Karpas-422 (cell line): ENCODE results near the gene RAD51B. TPM values are rescaled to one million over a fixed set of nuclear protein-coding genes. Genes with fewer than 3 reads are reported as not detected.
"Not testable (repeated sequence)": the region's sequence is repeated elsewhere in the genome, so short reads cannot be mapped to it uniquely, and the experiment has no call there.

Source experiments
- DNase-seq: peaks from one replicate; pipeline ENCODE4 v3.0.0-alpha.2; 2015
- H2AFZ ChIP-seq: fragments of 200-600 bp; sonication (generic); 2 replicates; pipeline ENCODE4 v1.6.1; 2014; ENCODE audit warnings: antibody characterized with exemption, low read length, mixed read lengths
- H3K27ac ChIP-seq: fragments of 200-600 bp; sonication (generic); 2 replicates; pipeline ENCODE4 v1.5.1; 2014; ENCODE audit warnings: mild to moderate bottlenecking, low read length, moderate library complexity
- H3K27me3 ChIP-seq: fragments of 200-600 bp; sonication (generic); 2 replicates; pipeline ENCODE4 v1.6.1; 2014; ENCODE audit warnings: low read length, mixed read lengths
- H3K36me3 ChIP-seq: fragments of 200-600 bp; sonication (generic); 2 replicates; pipeline ENCODE4 v1.6.1; 2014; ENCODE audit warnings: low read length, mixed read lengths; ENCODE audit not compliant: insufficient read depth
- H3K4me1 ChIP-seq: fragments of 200-600 bp; sonication (generic); 2 replicates; pipeline ENCODE4 v1.6.1; 2014; ENCODE audit warnings: mild to moderate bottlenecking, low read length, mixed read lengths
- H3K4me2 ChIP-seq: fragments of 200-600 bp; sonication (generic); 2 replicates; pipeline ENCODE4 v1.6.1; 2014; ENCODE audit warnings: low read length, low read depth, mild to moderate bottlenecking; ENCODE audit not compliant: poor library complexity, severe bottlenecking
- H3K4me3 ChIP-seq: fragments of 200-600 bp; sonication (generic); 2 replicates; pipeline ENCODE4 v1.5.1; 2014; ENCODE audit warnings: mild to moderate bottlenecking, antibody characterized with exemption, low read length, mixed read lengths
- H3K79me2 ChIP-seq: fragments of 200-600 bp; sonication (generic); 2 replicates; pipeline ENCODE4 v1.6.1; 2014; ENCODE audit warnings: mild to moderate bottlenecking, low read length, mixed read lengths
- H3K9ac ChIP-seq: fragments of 200-600 bp; sonication (generic); 2 replicates; pipeline ENCODE4 v1.6.0; 2014; ENCODE audit warnings: low read length
- H3K9me2 ChIP-seq: fragments of 200-600 bp; sonication (generic), shearing (Covaris generic); replicated peaks from 2 replicates; pipeline ENCODE4 v1.6.0; 2014; ENCODE audit warnings: mild to moderate bottlenecking, low read length, moderate library complexity; ENCODE audit not compliant: insufficient read depth
- H3K9me3 ChIP-seq: fragments of 300-700, 200-600 bp; sonication (generic); 2 replicates; pipeline ENCODE4 v1.6.1; 2014; ENCODE audit warnings: low read length, mixed read lengths
- H4K20me1 ChIP-seq: fragments of 200-600 bp; sonication (generic); 2 replicates; pipeline ENCODE4 v1.6.1; 2014; ENCODE audit warnings: mild to moderate bottlenecking, antibody characterized with exemption, low read length, low read depth; ENCODE audit not compliant: insufficient read depth
- total RNA-seq: library from RNA; depleted of rRNA; stranded (reverse); fragments of >200 nt; shearing (Covaris generic); gene quantifications from 2 replicates; pipeline ENCODE4 v1.2.3, GENCODE V29; 2014; ENCODE audit warnings: low replicate concordance

RAD51B gene
- total RNA-seq, 1 experiment from 2014 or later = 107 TPM

DNA sequence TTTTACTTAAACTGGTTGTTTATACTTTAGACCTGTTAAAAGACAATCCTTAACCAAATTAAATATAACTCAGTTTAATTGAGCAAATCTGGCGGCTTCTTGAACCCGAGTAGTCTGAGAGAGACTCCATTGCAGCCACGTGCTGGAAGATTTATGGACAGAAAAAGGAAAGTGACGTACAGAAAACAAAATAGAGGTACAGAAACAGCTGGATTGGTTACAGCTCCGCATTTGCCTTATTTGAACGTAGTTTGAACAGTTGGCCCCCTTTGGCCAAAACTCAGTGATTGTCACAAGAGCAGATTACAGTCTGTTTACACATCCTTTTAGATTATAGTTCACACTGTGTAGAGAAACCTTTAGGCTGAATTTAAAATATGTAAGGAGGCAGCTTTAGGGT lies 155.9 kb downstream of the RAD51B start:
- Histone ChIP-seq H3K9me2 (no peaks in the 10 kb centered on the region), H3K4me2 (no peak overlapping the region), H3K79me2 (no peaks in the 10 kb centered on the region), H3K9me3 (no peaks in the 10 kb centered on the region), H3K4me3 (no peak overlapping the region), H3K4me1 (no peaks in the 10 kb centered on the region), H2AFZ (no peak overlapping the region), H3K36me3 (no peaks in the 10 kb centered on the region), H3K27me3 (no peaks in the 10 kb centered on the region), H3K27ac (no peak overlapping the region), H3K9ac (no peak overlapping the region), H4K20me1 (peaks cover 18% of the 10 kb centered on the region)
- DNase-seq = no peak

DNA sequence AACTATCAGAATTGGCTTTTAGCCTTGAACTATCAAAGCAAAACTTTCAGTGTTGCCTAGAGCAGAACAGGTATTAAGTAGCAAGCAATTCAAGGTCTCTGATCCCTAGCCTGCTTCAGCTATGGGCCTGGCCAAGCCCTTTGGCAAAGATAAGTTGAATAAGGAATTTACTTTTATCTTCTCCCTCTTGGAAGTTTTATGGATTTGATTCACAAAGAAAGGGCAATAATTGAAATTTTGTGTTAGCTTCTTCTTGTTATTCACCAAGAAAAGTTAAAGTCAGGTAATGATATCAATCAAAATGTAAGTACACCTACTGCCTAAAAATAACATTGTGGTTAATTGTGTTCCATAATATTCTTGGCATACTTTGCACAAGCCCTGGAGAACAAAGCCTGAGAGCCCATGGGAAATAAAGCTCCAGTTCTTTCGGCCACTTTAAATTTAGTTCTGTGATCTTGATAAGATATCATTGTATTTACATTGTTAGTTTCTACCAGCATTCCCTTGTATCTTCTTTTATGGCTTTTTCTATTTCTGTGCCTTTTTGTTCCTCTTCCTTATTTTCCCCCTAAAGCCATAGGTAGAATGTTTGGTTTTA lies 158.0 kb downstream of the RAD51B start:
- Histone ChIP-seq H3K27ac (no peak overlapping the region), H4K20me1 (peaks cover 12% of the 10 kb centered on the region), H3K27me3 (no peaks in the 10 kb centered on the region), H3K9ac (no peak overlapping the region), H3K4me2 (no peak overlapping the region), H3K9me3 (no peaks in the 10 kb centered on the region), H2AFZ (no peak overlapping the region), H3K79me2 (no peaks in the 10 kb centered on the region), H3K4me3 (no peak overlapping the region), H3K36me3 (no peaks in the 10 kb centered on the region), H3K4me1 (no peaks in the 10 kb centered on the region), H3K9me2 (no peaks in the 10 kb centered on the region)
- DNase-seq = no peak

DNA sequence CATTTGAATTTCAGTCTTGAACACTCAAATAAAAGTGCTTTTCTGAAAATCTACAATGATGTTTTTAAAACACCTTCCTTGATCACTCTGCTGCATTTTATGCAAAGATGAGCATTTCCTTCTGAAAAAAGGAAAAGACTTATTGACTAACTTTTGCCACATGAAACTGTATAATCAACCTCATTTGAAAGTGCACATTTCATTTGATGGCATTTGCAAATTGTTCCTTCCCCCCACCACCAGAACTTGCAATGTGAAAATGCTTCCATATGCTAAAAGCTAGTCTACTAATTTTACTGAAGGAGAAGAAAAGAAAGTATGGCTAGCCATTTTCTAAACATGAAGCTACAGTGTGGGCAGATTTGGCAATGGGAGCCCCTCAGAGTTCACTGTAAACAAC lies 159.2 kb downstream of the RAD51B start:
- Histone ChIP-seq H3K79me2 (no peaks in the 10 kb centered on the region), H3K4me3 (no peak overlapping the region), H3K4me1 (no peaks in the 10 kb centered on the region), H3K27me3 (no peaks in the 10 kb centered on the region), H3K9me3 (no peaks in the 10 kb centered on the region), H3K36me3 (no peaks in the 10 kb centered on the region), H3K27ac (no peak overlapping the region), H3K9me2 (no peaks in the 10 kb centered on the region), H3K4me2 (no peak overlapping the region), H4K20me1 (peaks cover 17% of the 10 kb centered on the region), H3K9ac (no peak overlapping the region), H2AFZ (no peak overlapping the region)
- no peak for DNase-seq

DNA sequence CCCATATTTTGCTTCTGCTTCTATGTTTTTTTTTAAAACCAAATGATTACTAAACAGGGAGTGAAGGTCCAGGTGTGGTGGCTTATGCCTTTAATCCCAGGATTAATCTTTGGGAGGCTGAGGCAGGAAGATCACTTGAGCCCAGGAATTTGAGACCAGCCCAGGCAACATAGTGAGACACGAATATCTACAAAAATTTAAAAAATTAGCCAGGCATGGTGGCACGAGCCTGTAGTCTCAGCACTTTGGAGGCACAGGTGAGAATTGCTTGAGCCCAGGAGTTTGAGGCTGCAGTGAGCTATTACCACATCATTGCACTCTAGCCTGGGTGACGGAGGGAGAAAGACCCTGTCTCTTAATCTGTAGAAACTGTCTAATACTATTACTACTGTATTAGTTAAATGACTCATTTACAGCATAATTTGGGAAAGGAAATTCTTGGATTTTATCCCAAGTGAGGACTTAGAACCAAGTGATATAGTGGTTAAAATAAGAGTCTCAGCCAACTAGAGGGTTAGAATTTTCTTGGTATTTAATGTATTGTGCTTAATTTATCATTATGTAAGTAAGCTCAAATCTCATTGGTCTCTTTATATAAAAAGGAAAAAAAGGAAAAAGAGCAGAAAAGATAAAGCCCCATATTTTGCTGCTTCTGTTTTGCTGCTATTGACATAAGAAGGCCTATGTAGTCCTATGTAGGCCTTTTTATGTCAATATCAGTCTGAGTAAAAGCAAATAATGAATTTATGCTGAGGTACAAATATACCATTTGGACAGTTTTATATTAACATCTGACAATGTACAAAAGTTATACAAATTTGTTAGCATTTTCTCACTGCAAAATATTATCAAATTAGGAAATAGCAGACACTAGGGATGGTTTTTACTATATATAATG lies 163.4 kb downstream of the RAD51B start:
- H3K4me1 ChIP-seq = no peaks in the 10 kb centered on the region
- DNase-seq = no peak
- H3K4me2 ChIP-seq = no peak overlapping the region
- H3K27me3 ChIP-seq = no peaks in the 10 kb centered on the region
- no peaks in the 10 kb centered on the region for H3K9me3 ChIP-seq
- H2AFZ ChIP-seq = no peak overlapping the region
- H3K9me2 ChIP-seq = no peaks in the 10 kb centered on the region
- no peaks in the 10 kb centered on the region for H3K36me3 ChIP-seq
- H3K27ac ChIP-seq = no peak overlapping the region
- H3K9ac ChIP-seq = no peak overlapping the region
- H3K4me3 ChIP-seq = no peak overlapping the region
- peaks cover 17% of the 10 kb centered on the region; the same call in 1 of the 2 replicates for H4K20me1 ChIP-seq
- no peaks in the 10 kb centered on the region for H3K79me2 ChIP-seq

DNA sequence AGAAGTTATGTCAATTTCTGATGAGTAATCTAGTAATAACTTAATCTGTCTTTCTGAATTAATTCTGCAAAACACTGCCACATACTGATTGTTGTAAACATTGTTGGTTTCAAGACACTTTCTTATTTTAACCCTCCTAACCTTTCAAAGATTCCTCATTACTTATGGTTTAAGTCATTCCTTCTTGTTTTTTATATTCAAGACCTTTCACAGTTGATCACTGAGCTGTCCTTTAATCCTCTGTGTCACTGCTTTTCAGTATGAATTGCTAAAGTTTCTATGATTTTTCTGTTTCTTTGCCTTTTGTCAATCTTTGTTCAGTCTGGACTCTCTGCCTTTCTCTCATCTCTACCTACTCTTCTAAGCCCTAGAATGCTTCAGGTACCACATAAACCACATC lies 164.7 kb downstream of the RAD51B start:
- H3K36me3 ChIP-seq = no peaks in the 10 kb centered on the region
- DNase-seq = no peak
- no peak overlapping the region for H3K4me3 ChIP-seq
- H3K9me2 ChIP-seq = no peaks in the 10 kb centered on the region
- H3K4me1 ChIP-seq = no peaks in the 10 kb centered on the region
- no peaks in the 10 kb centered on the region for H3K9me3 ChIP-seq
- no peak overlapping the region for H3K4me2 ChIP-seq
- peaks cover 17% of the 10 kb centered on the region; the same call in 1 of the 2 replicates for H4K20me1 ChIP-seq
- H3K9ac ChIP-seq = no peak overlapping the region
- no peak overlapping the region for H2AFZ ChIP-seq
- H3K79me2 ChIP-seq = no peaks in the 10 kb centered on the region
- H3K27me3 ChIP-seq = no peaks in the 10 kb centered on the region
- H3K27ac ChIP-seq = no peak overlapping the region

DNA sequence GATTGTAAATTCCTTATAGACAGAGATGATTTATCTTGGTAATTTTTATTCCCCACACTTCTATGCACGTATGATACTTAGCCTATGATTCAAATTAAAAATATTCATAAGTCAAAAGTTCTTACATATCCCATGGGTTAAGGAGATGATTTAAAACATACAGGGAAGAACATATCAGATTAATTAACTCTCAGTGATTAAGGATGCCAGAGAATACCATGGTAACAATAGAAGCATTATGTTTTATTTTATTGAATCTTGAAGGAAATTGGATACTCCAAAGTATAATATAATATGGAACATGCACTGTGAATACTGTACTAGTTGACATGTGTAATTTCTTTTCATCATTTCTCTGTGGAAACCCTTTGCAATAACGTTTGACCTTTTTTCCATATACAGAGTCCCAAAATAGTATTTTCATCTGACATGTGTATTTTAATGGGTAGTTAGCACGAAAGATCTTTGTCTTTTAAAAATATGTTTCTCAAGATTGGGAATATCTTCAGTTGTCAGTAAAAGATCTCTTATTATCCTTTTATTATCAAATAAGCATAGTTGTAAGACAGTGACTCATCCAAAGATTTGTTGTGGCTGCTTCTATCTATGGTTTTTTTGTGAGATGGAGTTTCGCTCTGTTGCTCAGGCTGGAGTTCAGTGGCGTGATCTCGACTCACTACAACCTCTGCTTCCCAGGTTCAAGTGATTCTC lies 166.7 kb downstream of the RAD51B start:
- Histone ChIP-seq H4K20me1 (0 out of 2 replicates have a peak, but pooled peaks cover 17% of the 10 kb centered on the region), H3K9me3 (no peaks in the 10 kb centered on the region), H3K9me2 (no peaks in the 10 kb centered on the region), H3K79me2 (no peaks in the 10 kb centered on the region), H3K27ac (no peak overlapping the region), H3K4me1 (no peaks in the 10 kb centered on the region), H2AFZ (no peak overlapping the region), H3K4me3 (no peak overlapping the region), H3K9ac (no peak overlapping the region), H3K4me2 (no peak overlapping the region), H3K36me3 (no peaks in the 10 kb centered on the region), H3K27me3 (no peaks in the 10 kb centered on the region)
- no peak for DNase-seq

DNA sequence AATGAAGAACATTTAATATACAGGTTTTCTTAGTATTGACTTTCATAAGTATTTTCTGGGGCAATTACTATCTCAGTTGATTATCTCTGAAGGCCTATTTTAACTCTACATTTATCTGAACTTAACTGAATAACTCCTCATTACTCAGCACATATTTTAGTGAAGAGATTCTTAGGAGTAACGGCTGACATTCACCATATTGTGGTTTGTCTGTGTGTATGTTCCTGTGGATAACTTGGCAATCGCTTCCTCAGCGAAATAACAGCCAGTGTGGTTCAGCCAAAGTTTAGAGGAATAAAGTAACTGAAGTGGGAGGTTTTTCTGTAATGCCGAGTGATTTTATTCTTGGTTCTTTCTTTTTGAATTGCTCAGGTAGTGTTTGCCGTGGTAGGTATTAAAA lies 168.0 kb downstream of the RAD51B start:
- no peak for DNase-seq
- no peak overlapping the region for H3K4me2 ChIP-seq
- H3K9ac ChIP-seq = no peak overlapping the region
- no peaks in the 10 kb centered on the region for H3K9me2 ChIP-seq
- no peak overlapping the region for H3K27ac ChIP-seq
- H3K9me3 ChIP-seq = no peaks in the 10 kb centered on the region
- H3K27me3 ChIP-seq = no peaks in the 10 kb centered on the region
- H4K20me1 ChIP-seq = 0 out of 2 replicates have a peak, but pooled peaks cover 14% of the 10 kb centered on the region
- H3K79me2 ChIP-seq = no peaks in the 10 kb centered on the region
- no peak overlapping the region for H2AFZ ChIP-seq
- H3K4me3 ChIP-seq = no peak overlapping the region
- no peaks in the 10 kb centered on the region for H3K36me3 ChIP-seq
- no peaks in the 10 kb centered on the region for H3K4me1 ChIP-seq

DNA sequence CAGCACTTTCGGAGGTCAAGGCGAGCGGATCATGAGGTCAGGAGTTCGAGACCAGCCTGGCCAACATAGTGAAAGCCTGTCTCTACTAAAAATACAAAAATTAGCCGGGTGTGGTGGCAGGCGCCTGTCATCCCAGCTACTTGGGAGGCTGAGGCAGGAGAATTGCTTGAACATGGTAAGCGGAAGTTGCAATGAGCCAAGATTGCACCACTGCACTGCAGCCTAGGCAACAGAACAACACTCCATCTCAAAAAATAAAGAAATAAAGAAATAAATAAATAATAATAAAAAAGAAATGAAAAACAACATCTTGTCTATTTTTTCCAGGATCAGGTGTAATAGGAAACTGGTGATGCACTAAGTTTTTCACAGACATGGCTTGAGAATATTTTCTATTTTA lies 168.6 kb downstream of the RAD51B start:
- not testable (repeated sequence) for H3K4me3 ChIP-seq, H3K27ac ChIP-seq, H3K4me1 ChIP-seq, H3K9ac ChIP-seq, H3K36me3 ChIP-seq, H3K9me3 ChIP-seq, H3K4me2 ChIP-seq, H4K20me1 ChIP-seq, H3K27me3 ChIP-seq, H3K9me2 ChIP-seq, H2AFZ ChIP-seq, H3K79me2 ChIP-seq, DNase-seq
